HG02885 (cell line): ENCODE results near the gene ITCH.

ENCODE experiments used
- ATAC-seq: cut with Tn5 transposase; IDR thresholded peaks from one replicate; pipeline ENCODE4 v1.9.1; 2021; ENCODE audit warnings: mild to moderate bottlenecking; ENCODE audit not compliant: unreplicated experiment, poor library complexity

The ITCH gene

DNA sequence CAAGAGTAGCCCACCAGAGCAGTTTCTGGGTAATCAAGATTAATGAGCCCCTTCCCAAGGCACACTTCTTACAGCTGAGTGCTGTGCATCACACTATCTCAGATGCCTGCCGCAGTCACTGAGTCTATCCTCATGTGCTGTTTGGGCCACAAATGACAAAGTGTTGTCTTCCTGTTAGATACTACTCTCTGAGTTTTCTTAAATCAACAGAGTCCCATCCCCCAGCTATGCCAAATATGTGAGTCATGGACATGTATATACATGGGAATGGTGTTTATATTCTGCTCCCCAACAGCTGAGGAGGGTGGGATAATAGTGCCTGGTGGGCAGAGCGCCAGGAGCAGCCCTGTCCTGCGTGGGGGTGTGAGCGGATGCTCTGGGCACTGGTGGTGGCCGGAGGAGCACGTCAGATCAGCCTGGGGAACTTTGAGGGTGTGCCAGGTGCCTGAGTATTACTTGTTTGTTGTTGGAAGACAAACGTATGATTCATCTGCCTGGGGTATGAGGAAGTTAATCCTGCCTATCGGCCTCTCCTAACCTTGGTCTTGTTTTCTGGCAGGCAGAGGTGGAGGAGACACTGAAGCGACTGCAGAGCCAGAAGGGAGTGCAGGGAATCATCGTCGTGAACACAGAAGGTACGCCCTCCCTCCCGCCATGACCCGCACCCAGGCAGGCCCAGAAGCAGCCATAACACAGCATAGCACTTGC lies 162.8 kb downstream of the ITCH start:
- no peak for ATAC-seq

DNA sequence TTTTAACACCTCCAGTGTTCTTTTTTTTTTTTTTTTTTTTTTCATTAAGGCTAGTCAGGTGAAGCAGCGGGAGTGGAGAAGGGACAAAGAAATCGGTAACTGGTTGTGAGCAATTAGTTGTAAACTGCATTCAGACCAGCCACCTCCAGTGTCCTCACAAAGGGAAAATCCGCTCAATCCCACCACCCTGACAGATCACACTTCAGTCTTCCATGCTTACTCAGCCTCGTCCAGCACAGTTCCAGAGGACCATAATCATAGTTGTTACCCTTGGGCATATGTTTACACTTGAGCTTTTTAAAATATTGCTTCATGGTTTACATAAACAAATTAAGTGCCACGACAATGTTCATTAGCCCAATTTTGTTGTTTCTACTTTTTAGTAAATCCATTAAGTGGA lies 163.4 kb downstream of the ITCH start:
- no peak for ATAC-seq

DNA sequence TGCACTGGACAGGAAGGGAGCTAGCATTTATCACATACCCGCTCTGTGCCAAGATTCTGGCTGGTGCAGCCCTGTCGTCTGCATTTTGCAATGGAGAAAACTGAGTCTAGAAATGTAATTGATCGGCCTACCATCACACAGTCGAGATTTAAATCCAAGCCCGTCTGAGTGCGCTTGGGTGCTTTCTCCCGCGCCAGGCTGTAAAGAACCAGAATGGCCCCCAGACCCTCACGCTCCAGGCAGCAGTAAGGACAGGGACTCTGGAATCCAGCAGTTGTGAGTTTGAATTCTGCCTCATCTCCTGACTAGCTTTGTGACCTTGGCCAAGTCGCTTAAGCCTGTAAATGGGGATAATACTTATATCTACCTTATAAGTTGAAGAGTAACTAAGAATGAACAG lies 163.9 kb downstream of the ITCH start:
- ATAC-seq = no peak

DNA sequence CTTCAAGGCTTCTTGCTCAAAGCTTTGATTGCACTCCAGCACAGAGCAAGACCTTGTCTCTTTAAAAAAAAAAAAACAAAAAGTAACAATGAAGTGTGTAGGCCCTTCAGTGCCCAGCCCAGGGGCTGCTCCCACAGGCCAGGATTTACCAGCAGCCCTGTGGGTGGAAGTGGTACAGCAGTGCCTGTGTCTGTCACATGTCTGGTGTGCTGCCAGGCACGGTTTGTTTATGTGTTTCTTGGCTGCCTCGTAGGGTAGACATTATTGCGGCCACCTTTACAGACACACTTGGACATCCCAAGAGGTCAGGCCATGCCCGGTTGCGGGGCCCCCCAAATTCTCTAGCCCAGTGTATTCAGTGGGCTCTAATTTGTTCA lies 165.8 kb downstream of the ITCH start:
- ATAC-seq = no peak

DNA sequence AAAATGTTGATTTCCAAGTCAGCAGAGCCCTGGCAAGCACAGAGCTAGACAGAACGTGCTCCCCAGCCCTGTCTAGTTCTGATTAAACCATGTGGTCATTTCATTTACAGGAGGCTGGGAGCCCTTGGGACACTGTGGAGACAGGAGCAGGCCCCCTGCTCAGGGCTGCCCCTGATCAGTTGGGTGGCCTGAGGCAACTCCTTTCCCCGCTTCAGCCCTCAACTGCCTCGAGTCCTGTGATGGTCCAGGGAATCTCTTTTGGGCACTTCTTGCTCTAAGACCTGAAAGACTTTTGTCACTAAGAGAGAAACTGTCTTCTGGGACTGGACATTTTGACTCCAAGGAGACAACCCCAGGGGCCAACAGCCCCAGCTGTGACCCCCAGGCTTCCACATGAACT lies 166.7 kb downstream of the ITCH start:
- ATAC-seq = no peak

DNA sequence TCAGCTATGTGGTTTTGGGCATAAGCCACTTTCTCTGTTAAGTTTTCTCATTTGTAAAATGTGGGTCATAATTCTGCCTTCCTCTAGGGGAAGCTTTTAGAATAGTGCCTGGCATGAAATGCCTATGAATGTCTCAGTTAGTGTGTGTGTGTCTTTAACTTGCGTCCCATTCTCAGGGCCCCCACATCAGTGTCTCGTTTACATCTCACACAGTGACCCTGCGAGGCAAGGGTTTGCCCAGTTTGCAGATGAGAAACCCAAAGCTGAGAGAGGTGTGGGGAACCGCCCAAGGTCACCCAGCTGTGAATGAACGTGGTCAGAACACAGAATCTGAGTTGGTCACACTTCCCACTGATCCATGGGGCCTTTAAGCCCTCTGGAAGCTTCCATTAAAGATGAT lies 167.3 kb downstream of the ITCH start:
- ATAC-seq = no peak

DNA sequence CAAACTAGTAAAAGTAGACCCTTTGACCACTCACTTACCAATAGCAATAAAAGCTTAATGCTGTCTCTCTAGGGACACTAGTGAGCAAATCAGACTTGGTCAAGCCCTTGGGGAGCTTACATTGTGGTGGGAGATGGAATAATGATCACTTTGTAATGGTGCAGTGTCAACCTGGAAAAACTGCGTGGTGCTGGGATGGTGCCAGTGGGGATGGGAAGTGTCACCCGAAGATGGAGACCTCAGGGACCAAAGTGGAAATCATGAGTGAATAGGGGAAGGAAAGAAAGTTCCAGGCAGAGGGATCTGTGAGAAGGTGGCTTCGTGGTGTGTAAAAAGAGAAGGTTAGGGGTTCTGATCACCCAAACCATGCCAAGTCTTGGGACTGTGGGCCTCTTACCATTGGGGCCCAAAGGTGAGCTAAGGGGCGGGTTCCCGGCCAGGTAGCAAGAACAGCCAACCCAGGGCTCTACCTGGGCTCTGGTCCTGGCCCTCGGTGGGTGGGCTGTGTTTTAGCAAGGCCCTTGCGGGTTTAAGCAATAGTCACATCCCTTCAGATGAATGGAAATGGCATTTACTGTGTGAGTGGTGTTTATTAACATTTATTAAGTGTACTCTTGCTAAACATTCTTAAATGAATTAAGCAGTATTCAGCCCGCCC lies 168.7 kb downstream of the ITCH start:
- ATAC-seq = no peak

DNA sequence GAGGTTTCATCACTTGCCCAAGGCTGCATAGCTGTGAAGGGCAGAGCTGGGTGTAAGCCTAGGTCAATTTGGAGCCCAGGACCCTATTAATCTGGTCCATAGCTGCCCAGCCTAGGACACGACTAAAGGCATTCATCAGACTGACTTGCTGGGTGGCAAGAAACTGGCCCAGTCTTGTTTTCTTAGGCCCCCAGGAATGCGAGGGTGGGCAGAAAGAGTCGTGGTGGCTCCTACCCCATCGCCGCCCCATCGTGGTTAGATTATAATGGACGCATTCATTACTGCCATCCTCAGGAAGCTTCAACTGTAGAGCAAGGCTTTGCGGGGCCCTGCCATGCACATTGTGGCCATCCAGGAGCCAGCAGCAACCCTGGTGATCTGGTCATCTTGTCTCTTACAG lies 169.2 kb downstream of the ITCH start:
- ATAC-seq = no peak

DNA sequence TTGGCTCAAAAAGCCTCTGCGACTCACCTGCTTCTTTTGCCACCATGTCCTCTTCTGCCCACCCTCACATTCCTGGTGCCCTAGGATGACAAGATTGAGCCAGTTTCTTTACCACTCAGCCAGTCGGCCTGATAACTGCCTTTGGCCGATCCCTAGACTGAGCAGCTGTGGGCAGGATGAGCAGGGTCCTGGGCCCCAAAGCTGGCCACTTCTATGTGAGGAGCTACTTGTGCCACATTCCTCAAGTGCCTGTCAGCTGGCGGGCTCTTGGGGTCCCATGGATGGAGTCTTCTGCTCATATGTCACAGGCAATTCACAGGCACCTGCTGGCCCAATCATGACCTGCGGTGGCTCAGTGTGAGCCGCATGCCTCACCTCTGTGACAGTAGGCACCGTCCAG lies 169.7 kb downstream of the ITCH start:
- ATAC-seq = no peak

DNA sequence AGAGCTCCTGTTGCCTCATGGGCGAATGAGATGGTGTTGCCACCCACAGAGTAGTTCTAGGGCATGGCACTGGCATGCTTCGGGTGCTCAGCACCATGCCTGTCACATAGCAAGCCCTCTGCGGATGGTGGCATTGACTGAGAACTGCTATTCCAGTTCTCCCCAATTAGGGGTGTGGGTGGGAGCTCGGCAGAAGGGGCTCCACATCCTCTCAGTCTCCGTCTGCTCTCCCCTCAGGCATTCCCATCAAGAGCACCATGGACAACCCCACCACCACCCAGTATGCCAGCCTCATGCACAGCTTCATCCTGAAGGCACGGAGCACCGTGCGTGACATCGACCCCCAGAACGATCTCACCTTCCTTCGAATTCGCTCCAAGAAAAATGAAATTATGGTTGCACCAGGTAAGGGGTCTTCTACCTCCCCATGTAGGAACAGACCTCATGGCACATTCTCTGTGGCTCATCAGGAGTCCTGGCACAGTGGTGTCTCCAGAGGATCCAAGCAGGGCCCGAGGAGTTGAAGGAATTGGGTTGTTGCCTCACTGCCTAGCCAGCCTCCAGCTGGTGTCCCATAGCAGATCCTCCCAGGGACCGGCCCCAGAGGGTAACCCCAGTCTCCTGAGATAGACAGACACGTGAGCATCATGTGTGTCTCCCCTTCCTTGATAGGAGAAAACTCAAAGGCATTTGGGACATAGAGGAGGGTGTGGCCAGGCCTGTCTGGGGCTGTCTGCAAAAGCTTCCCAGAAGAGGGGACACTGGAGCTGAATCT lies 171.5 kb downstream of the ITCH start:
- no peak for ATAC-seq

DNA sequence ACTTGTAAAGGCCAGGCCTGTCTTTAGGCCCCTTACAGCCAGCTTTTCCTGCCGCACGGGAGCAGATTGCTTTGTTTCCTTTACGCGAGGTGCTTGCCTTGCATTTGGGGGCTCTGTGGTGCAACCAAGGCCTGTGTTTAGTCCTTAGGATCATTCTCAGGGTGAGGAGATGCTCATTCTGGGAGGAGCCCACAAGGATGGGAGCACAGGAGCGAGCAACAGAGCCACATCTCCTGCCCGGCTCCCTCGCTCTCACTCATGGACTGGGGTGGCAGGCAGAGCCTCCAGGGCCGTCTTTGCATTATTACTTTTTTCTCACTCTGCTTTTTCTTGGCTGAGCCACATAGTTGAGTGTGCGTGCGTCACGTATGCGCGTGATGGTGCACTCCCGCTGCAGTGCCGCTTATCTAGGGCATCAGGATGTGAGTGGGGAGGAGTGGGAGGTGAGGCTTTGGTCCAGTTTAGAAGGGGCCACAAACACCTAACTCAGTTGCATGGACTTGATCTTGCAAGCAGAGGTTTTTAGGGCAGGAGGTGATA lies 172.3 kb downstream of the ITCH start:
- ATAC-seq = no peak

DNA sequence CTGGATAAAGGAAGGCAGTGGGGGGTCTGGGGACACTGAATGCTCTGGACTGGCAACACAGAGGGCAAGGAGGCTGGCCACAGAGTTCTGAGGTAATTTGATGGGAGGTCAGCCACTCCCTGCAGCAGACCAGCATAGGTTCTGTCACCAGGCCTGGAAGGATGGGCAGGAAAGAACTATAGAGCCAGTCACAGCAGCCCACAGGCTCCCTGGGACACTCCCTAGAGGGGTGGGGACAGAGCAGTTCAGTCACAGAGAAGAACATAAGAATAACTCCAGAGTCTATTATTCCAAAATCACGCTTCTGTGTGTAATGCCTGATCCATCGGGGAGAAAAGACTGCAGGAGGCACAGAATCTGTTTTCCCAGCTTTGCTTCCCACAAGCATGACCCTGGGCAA lies 172.8 kb downstream of the ITCH start:
- ATAC-seq = no peak

DNA sequence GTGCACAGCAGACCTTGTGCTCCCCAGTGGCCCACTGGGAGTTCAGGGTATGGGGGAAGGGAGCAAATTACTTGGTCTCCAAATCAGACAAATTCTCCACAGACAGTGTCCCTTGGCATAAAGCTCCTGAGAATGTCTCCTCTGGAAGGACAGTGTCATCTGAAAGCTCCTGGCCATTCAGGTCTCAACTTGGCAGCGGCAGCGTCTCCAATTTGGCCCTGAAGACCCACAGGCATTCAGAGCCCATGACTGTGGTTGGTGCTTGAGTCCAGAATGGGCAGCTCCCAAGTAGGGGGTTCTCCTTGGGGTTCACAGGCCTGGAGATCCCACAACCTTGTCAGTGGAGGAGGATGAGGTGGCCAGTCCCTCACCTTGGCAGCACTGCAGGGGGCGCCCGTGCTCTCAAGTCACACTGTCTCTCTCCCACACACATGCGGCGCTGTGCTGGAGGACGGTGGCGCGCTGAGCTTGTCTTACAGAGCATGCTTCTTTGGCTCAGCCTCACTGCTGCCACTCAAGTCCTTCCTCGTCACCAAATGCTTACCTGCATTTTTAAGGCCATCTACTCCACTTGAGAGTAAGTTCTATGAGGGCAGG lies 173.8 kb downstream of the ITCH start:
- no peak for ATAC-seq

DNA sequence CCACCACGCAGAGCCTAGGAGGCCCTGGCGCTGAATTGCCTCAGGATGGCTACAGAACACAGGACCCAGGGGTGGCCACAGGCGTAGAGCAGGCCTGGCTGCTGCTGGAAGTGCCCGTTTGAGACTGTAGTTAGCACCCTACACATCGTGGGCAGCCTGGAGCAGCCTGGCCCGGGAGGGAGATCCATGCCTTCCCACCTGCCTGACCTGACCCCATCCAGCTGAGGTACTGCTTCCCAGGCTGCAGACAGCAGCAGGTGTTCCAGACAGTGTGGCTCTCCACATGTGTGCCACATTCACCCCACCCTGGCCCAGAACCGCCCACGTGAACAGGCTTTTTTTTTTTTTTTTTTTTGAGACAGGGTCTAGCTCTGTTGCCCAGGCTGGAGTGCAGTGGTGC lies 174.6 kb downstream of the ITCH start:
- ATAC-seq = no peak

DNA sequence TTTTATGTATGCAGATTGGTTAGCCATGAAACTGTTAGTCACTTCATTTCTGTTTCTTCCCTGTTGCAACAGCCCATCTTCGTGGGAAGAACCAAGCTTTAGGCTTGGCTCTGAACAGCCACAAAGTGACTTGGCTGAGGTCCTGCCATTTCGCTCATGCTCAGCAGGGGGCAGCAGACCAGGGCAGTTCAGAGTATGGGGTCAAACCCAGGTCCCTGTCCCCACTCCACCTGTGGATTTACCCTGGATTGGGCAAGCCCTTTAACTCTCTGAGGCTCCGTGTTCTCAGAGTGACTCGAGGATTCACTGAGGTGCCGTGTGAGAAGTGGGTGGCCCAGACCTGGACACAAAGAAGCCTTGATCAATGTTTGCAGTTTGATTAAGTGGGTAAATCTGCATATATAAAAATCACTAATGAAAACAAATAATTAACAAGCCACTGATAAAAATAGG lies 175.6 kb downstream of the ITCH start:
- ATAC-seq = no peak

DNA sequence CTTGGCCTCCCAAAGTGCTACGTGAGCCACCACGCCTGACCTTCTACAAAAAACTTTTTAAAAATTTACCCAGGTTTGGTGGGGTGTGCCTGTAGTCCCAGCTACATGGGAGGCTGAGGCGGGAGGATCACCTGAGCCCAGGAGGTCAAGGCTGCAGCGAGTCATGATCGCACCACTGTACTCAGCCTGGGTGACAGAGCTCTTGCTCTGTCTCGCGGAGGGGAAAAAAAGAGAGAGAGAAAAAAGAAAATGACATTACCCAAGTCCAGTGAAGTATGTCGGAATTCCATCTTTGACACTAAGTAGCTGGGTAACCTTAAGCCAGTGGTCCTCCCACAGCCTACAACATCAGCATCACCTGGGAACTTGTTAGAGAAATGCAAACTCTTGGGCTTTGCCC lies 176.7 kb downstream of the ITCH start:
- ATAC-seq = no peak

DNA sequence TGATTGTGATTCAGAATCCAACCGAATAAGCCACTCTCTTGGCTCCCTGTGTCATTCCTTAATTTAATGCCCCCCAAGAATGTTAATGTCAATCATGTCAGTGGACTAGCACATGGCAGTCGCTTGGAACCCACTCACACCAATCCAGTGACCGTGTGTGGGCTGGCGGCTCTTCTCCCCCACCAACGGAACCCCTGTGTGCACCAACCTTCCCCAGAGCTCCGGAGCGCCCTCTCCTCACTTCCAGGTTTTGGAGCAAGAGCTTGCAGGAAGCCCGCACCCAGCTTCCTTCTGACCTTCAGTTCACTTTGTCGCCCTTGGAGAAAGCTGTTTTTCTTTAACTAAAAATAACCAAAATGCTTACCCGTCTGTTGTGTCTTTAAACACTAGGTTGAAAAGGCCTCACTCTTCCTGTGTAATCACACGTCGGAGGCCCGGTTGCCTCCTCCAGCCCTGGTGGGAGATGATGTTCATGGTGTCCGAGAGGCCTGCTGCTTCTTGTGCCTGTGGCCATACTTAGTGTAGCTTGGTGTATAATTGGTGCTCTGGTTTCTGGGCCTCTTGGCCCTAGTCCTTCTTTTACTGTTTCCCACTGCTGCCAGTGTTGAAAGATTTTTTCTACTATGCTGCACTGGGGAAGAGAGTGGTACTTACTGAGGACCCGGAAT lies 177.7 kb downstream of the ITCH start:
- no peak for ATAC-seq

DNA sequence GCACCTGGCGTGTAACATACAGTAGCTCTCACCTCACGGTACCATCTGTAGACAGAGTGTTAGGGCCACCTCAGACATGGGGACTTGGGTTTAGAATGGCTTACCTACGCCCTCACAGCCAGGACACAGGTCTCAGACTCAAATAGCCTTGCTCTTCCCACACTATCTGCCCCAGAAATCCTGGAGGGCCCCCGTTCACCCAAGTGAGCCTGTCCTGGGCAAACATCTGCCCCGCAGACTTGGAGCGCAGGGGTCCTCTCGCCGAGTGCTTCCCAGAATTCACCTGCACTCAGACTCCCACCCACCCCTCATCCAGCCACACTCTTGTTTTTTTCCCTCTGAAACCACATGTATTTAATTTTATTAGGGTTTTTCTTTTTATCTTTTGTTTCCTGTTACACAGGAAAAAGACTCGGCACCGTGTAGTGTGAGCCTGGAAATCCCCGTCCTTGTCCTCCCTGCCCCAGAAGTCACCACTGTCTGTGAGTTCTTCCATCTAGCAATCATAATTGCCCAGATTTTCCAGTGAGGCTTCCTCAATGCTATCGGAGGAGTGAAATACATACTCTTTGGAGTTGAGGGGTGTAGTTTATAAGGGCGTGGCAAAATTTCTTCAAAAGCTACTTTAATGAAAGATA lies 178.3 kb downstream of the ITCH start:
- ATAC-seq = no peak

DNA sequence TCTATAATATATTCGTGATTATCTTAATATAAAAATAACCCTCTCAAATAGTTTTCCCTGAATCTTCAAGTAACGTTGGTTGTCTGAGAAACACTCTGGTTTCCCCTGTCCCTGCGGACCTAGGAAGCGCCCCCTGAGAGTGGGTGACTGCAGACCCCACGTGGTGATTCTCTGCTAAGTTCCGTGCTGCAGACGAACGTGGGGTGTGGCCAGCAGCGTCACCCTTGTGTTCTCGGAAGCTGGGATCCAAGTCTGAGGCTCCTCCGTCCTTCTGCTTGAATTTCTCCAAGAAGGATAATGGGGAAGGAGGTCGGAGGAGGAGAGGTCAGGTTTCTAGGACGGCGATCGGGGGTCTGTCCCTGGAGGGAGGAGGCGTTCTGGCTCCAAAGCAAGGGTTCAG lies 178.8 kb downstream of the ITCH start:
- ATAC-seq = no peak

DNA sequence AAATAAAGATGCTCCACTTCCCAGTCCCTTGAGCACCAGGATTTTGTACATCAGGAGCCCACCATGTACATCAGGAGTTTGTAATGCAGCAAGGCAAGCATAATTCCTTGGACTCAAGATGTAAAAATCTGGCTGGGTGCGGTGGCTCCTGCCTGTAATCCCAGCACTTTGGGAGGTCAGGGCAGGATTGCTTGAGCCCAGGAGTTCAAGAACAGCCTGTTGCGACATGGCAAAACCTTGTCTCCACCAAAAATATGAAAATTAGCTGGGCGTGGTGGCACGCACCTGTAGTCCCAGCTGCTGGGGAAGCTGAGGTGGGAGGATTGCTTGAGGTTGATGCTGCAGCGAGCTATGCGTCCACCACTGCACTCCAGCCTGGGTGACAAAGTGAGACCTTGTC lies 179.4 kb downstream of the ITCH start:
- ATAC-seq = no peak
